HG02981 (cell line): Measurements from ENCODE around the gene SLC26A6.

Experiments used
- ATAC-seq: cut with Tn5 transposase; IDR thresholded peaks from one replicate; pipeline ENCODE4 v1.9.1; 2021; ENCODE audit warnings: mild to moderate bottlenecking, moderate library complexity; ENCODE audit not compliant: unreplicated experiment

SLC26A6 gene, protein sequence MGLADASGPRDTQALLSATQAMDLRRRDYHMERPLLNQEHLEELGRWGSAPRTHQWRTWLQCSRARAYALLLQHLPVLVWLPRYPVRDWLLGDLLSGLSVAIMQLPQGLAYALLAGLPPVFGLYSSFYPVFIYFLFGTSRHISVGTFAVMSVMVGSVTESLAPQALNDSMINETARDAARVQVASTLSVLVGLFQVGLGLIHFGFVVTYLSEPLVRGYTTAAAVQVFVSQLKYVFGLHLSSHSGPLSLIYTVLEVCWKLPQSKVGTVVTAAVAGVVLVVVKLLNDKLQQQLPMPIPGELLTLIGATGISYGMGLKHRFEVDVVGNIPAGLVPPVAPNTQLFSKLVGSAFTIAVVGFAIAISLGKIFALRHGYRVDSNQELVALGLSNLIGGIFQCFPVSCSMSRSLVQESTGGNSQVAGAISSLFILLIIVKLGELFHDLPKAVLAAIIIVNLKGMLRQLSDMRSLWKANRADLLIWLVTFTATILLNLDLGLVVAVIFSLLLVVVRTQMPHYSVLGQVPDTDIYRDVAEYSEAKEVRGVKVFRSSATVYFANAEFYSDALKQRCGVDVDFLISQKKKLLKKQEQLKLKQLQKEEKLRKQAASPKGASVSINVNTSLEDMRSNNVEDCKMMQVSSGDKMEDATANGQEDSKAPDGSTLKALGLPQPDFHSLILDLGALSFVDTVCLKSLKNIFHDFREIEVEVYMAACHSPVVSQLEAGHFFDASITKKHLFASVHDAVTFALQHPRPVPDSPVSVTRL

DNA sequence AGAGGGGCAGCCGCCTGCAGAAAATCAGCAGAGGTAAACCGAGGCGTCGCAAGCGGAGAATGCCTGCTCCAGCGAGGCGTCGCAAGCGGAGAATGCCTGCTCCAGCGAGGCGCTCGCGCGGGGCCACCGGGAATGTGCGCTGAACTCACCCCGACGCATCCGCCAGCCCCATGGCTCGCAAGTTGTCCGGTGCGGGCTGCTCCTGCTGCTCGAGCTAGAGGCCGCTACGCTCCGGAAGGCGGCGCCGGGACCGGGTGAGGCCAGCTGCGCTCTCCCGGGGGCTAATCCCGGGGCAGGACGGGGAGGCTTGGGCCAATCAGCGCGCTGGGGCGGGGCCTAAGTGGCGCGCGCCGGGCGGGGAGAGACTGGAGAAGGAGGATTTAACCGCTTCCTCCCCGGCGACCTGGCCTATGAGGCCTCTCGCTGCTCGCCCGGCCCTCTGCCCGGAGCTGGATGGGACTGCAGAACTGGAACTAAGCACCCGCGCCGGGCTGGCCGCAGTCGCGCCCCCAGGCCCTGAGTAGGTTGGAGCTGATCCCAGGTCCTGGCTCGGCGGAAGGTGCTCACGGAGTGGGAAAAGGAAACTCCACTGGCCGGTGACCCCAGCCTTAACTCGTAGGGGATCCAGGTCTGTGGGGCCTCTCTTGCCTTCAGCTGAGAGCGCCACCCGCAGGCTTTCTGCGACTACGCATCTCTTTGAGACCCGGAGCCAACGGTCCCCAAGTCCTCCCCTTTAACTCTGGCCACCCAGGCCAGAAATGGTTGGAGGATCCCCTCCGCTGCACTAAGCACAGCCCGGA lies at the start of gene SLC26A6:
Gene SLC26A6 (minus strand): TSS at position 240 of the 800 bp plus-strand sequence. CDS start 68 bp downstream, at position 172.
- ATAC-seq = peak; percentile 86

DNA sequence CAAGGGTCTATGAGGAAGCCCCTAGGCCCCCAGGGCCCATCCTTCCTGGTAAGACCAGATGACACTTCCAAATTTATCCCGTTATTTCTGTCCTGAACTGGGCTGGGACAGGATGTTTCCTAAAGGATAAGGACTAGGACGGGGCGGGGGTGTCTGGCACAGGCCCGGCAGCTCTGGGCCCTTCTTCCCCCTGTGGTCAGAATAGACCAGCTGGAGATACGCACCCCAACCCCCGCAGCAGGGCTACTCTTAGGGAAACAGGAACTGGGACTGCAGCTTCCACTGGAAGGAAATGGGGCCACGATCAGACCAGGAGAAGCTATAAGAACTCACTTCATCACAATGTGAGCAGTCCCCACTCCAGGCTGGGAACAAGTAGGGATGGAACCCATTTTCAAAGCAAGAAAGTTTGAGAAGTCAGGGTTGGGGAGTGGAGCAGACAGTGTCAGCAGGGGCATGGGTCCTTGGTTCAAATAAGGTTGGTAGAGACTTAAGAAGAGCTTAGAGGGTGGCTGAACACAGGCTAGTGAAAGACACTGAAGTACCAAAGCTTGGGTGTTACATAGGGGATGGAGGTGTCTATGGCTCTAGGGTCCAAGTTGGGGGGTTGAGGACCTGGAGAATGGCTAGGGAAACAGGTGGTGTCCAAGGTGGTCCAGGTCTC lies 49.4 kb upstream of the SLC26A6 start:
- no peak for ATAC-seq

DNA sequence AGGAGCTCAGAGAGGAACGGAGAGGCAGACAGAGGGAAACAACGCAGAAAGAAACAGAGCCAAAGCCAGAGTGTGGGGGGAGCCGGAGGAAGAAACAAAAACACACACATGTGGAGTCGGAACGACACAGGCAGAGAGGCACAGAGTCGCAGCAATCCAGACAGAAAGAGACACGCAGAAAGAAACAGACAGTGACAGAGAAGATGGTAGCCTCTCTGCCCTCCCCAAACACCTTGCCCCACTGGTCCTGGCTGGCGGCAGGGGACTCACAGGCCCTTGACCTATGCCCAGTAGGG lies 48.7 kb upstream of the SLC26A6 start:
- no peak for ATAC-seq

DNA sequence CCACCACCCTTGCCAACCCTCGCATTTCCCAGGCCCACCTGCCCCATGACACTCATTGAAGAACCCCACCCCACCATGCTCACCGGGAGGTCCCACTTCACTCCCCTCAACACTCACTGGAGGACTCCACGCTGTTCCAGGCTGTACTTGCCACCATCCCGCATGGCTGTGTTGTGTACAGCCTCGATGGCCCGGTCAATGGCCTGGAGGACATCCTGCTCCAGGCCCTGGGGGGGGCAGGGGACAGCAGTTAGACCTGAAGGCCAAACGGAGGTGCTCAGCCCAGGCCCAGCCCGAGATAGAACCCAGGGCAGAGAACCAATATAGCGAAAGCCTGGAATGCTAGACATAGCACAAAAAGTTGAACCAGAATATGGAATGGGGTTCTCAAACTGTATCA lies 47.5 kb upstream of the SLC26A6 start:
- no peak for ATAC-seq

DNA sequence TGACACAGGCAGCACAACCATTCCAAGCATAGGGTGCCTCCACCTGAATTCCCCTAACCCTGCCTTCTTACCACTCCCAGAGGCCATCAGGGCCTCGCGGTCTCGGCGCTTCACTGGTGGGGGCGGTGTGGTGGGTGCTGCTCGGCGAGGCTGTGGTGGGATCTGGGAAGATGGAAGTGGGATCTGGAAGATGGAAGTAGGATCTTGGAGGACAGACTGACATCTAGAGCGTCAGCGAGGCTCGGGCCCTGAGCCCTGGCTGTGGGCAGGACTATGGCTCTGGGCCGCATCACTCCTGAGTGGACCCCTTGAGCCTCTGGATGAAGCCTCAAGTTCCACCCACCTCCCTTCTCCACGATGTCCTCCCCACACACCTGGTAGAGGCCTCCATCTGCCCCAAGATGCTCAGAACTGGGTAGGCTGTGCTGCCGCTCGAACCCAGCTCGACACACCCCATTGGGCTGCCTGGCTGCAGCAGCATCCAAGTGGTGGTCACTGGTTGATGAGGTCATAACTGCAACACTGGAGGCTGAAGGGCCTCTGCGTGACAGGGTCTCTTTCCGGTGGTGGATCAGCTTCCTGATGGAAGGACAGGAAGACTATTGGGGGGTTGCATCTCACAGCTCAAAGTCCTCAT lies 46.8 kb upstream of the SLC26A6 start:
- ATAC-seq = no peak

DNA sequence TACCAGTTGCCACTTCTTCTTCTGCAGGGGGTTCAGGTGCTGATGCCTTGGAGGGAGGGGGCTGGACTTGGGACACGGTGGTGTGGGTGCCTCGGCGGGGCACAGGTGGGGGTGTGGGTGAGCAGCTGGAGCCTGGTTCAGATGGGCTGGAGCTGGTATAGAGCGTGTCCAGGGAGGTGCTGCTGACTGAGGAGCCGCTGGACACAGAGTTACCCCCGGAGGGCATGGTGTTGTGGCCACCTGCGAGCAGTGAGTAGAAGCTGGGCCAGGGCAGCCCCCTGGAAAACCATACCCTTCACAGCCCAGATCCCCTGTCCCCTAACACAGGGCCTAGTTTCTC lies 46.2 kb upstream of the SLC26A6 start:
- no peak for ATAC-seq

DNA sequence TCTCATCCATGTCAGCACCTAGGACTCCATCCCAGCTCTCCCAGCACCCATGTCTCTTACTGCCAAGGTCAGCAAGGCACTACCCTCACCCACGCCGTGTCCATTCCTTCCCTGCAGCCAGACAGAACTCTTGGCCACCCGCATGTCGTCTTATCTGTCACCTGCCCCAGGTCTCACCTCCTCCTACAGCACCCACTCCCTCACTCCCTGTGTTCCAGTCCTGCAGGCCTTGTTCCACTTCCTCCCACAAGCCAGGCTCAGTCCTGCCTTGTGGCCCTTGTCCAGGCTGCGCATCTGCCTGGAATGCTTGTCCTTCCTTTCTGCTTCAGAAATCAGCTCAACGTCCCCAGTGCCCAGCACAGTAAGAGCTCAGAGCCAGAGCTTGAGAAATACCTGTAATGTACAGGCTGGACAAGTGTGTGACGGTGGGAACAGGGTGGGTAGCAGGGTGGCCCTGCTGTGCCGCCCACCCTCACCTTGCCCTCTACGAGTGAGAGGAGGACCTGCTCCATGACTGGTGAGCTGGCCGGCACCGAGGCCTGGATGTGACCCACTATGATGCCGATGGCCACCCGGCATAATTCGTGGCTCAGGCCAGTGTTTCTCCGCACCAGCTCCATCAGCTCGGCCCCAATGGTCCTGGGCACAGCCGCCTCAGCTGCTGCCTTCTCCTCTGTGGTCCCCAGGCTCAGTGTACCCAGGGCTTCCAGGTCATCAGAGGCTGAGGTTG lies 45.7 kb upstream of the SLC26A6 start:
- no peak for ATAC-seq

DNA sequence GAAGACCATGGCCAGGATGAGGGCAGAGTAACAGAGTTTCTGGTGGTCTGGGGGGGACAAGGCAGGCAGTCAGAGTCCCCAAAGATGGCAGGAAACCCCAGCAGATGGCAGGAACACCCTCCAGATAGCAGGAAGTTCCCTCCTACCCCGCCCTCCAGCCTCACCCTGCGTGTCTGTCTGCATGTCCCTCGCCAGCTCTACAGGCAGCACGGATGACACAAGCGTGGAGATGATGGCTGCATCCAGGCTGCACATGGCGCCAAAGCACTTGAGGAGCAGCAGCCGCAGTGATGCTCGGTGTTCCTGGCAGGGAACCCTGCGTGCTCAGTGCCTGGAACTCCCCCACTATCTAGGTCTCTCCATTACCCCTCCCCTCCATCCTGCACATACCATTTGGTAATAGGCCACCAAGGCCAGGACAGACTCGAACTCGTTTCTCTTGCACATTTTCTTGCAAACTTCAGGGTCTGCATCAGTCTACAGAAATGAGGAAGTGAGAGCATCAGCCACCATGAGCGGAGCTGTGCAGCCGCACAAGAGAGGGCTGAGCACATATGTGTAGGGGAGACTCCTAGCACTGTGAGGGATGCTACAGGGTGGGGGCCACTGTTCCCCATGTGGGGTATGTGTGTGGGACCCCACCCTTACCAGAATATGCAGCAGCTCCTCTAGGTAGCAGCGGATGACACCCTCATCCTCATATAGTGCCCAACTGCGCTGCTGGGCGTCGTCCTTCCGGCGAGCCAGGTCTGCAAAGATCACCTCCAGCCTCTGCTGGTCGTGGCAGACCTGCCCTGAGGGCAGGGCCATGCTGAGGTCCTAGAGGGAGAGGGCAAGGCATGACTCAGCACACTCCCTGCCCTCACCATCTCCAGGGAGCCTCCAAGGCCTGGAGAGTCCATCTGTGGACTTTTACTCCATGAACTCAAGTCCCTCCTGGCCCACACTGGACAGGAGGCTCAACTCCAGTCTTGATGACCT lies 44.4 kb upstream of the SLC26A6 start:
- no peak for ATAC-seq

DNA sequence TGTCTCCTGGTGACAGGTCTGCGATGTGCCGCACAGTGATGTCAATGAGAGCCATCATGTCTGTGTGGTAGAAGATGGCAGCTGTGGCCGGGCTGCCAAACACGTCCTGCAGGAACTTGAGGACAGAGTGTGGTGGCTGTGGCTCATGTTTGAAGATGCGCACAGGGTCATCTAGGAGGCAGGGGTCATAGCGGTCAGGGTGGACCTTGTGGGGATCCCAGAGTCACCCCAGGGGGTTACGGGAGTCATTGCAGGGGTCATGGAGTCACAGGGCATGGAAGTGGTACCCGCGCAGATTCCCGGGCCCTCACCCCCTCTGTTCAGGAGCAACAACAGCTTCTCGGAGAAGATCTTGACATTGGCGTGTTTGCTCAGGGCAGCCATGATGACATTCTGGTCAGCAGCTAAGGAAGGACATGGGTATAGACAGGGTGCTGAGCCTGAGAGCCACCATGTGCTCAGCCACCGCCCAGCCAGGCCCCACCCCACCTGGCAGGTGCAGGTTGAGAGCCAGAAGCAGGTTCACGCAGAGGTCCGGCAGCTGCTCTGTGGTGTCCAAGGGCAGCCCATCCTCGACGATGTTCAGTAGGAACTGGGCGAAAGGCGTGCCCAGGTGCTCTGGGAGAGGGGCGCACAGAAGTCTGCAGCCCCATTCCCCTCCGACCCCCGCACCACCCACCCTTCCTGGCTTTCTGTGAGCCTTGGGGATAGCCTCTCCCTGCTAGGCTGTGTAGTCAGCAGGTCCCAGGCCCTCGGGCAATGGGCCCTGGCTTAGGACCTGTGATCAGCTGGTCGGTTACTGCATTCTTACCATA lies 43.5 kb upstream of the SLC26A6 start:
- ATAC-seq = no peak

DNA sequence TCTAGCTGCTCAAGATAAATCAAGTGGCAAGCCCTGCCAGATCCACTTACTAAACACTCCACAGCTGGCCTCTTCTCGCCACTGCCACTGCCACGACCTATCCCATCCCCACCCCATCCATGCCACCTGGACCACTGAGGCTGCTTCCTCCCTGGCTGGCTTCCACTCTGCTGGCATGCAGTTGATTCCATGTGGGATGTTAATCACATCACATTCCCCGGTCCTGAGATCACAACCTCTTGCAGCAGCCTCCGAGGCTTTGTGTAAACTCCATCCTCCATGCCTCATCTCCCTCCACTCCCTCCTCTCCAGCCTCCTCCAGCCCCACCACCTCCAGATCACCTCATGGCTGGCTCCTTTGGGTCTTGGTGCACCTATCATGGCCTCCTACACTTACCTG lies 42.8 kb upstream of the SLC26A6 start:
- no peak for ATAC-seq

DNA sequence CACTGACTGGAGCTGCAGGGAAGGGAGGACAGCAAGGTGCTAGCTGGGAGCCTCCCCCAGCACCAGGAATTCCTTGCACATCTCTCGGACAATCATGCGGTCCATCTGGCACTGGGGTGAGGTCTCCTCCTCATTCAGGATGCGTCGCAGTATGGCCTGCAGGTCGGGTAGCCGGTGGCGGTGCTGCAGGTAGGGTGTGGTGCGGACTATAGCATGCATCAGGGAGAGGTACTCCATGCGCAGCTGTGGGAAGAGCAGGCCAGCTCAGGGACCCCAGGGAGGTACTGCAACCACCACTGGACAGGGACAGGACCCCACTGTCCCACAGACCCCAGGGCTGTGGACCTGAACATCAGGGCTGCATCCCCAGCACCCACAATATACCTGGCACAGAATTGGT lies 39.2 kb upstream of the SLC26A6 start:
- no peak for ATAC-seq

DNA sequence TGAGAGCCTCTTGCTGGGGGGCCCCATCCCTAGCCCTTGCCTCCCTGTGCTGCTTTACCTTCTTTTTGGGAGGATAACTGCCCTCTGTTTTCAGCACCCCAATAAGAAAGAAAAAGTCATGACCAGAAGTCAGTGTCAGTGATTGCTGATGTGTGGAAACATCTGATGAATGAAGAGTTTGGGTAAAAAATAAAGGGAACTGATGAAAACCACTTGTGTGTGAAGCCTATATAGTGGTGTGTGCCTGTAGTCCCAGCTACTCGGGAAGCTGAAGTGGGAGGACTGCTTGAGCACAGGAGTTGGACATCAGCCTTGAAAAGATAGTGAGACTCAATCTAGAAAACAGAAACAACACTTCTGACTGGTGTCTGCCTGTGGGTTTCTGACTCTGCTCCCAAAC lies 37.3 kb upstream of the SLC26A6 start:
- no peak for ATAC-seq

DNA sequence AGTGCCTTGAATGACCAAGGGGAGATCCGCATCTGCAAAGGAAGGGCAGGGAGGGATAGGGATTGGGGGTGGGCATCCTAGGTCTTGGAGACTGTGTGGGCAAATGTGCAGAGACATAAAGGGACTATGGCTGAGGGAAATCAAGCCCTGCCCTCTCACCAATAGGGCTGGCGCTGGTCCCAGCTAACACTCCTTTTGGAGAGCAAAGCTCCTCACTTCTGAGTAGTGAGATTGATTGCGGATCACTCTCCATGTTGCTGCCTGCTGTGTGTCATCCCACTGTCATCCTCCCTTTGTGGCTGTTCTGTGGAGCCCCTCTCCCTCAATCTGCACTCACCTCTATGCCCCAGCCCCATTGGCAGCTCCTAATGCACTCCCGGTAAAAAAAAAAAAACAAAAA lies 29.7 kb upstream of the SLC26A6 start:
- ATAC-seq = no peak

DNA sequence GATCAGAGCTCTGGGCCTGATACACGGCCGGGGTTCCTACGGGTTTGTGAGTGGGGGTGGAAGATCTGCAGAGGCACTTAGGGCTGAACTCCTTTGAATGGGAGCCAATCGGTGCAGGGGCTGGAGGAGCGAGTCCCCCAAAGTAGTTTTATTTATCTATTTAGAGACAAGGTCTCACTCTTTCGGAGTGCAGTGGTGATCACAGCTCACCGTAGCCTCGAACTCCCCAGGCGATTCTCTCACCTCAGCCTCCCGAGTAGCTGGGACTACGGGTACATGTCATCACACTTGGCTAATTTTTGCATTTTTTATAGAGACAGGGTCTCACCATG lies 29.0 kb upstream of the SLC26A6 start:
- ATAC-seq = no peak

DNA sequence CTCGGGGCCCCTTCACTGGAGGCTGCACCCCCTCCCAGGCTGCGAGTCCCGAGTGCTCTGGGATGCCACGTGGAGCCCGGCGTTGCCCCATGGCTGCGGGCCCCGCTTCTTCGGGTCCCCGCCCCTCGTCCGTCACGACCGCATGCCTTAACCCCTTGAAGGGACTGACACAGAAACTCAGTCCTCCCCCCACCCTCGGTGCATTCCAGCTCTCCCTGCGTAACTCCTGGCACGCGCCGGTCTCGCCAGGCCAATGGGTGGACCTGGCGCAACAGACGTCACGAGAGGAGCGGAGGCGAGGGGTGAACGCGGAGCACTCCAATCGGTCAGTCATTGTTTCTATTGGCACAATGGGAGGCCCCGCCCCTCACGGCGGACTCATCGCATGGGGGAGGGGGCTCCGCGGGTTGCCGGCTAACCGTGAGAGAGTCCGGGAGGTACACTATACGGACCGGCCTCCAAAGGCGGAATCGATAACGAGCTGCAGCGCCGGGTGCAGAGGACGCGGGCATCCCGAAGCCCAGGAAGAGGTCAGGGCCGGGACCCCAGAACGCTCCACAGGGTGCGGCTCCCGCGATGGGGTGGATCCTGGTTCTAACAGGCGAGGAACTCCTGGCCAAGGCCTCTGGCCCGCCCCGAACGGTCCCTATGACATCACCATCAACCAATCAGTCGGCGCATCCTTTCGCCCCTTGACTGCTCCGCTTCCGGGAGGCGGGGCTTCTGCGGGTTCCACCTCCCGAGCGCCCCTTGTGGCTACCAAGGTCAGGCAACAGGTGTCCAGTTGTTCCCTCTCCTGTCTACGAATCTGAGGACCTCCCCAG lies 28.4 kb upstream of the SLC26A6 start:
- ATAC-seq = peak; percentile 84

DNA sequence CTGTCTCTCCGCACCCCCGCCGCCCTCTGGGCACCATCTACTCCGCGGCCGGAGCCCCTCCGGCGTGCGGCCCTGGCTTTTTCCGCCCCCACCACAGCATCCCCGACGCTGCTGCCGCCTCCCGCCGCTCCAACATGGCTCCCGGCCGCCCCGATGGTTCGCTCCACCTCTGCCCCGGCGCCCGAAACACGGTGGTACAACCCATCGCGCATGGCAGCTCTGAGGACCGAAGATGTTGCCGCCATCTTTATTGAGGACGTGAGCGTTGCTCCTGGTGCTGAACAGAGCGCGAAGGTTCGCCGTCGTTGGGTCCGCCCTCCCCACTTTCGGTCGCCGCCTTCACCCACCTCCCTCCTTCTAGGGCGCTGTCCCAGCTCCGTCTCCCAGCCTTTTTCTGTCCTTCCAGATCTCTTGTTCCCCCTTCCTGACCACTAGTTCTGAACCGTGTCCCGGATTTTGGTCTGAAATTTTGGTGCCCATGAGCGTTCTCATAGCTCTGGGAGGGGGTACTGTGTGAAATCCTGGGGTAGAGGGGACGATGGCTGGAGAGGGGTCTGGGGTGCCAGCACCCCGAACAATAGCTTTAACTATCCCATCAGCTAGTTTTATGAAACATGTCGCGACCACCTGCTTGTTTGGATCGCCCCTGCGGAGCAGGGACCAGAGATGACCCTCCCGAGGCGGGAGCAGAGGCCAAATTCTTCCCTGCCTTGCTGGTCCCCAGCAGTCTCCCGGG lies 27.7 kb upstream of the SLC26A6 start, which contains the start of gene CELSR3:
Gene CELSR3 (minus strand): TSS at position 134 of the 736 bp plus-strand sequence. CDS start 252 bp downstream, outside the sequence.
- no peak for ATAC-seq
